Prostate gland (tissue), 2 donors: ENCODE measurements around the gene ANO2. TPM values are rescaled to one million over a fixed set of nuclear protein-coding genes. Genes with fewer than 3 reads are reported as not detected.

Experiments used
- DNase-seq: peaks from one replicate; pipeline ENCODE4 v3.0.0-alpha.2; 2019; ENCODE audit warnings: low spot score
- H3K27ac ChIP-seq, 2 donors: fragments of 200-600 bp; sonication (generic); 2 replicates each; pipeline ENCODE4 v1.5.1; 2017 to 2019
- H3K27me3 ChIP-seq: fragments of 200-600 bp; sonication (generic); replicated peaks from 2 replicates; pipeline ENCODE4 v1.5.1; 2019; ENCODE audit not compliant: insufficient read depth
- H3K36me3 ChIP-seq, 2 donors: fragments of 200-600 bp; sonication (generic); 1 replicate in 1 of 2; 2 replicates in 1 of 2; pipeline versions ENCODE4 v1.5.1 to v1.8.1; 2017 to 2019
- H3K4me1 ChIP-seq: fragments of 200-600 bp; sonication (generic); replicated peaks from 2 replicates; pipeline ENCODE4 v1.5.1; 2019
- H3K4me3 ChIP-seq, 2 donors: fragments of 200-600 bp; sonication (generic); 2 replicates each; pipeline ENCODE4 v1.5.1; 2017 to 2019
- H3K9me3 ChIP-seq: fragments of 200-600 bp; sonication (generic); 2 replicates; pipeline ENCODE4 v1.5.1; 2017
- CTCF ChIP-seq, 4 experiments: fragments of 200-600 bp in 2 of 4; fragments of 450-650 bp in 2 of 4; sonication (generic) in 2 of 4; IDR thresholded peaks; 1 replicate in 3 of 4; 2 replicates in 1 of 4; pipeline ENCODE4 v1.5.1; 2016 to 2019; ENCODE audit warnings: antibody characterized with exemption in 4 of 4, mild to moderate bottlenecking in 2 of 4, moderate library complexity in 2 of 4
- POLR2A ChIP-seq: fragments of 450-650 bp; IDR thresholded peaks from one replicate; pipeline ENCODE4 v1.6.1; 2016; ENCODE audit warnings: antibody characterized with exemption, mild to moderate bottlenecking
- POLR2AphosphoS5 ChIP-seq: sonication (generic); formaldehyde crosslinking; IDR thresholded peaks from one replicate; pipeline ENCODE4 v1.6.1; 2017; ENCODE audit warnings: antibody characterized with exemption
- WGBS: methylation state at CpG from one replicate; pipeline ENCODE4 v1.1.5; 2018; 5-methylcytosine and 5-hydroxymethylcytosine counted together
- intact Hi-C: fragments of 100-400 bp; cut with DNase I; formaldehyde crosslinking; loops from one replicate; pipeline ENCODE4 v1.14.2; 2022
- total RNA-seq, 2 donors: library from RNA; depleted of rRNA; stranded (reverse); fragments of >200 nt; gene quantifications; one replicate each; pipeline ENCODE4 v1.1.0, GENCODE V29; 2016

Gene ANO2
- total RNA-seq, 2 donors from 2014 or later: 0.64 to 7.0 TPM

- Histone ChIP-seq H3K27ac (no peak overlapping the region), H3K4me3 (no peak overlapping the region), H3K4me1 (no peaks in the 10 kb centered on the region), H3K9me3 (no peaks in the 10 kb centered on the region), H3K36me3 (no peaks in the 10 kb centered on the region), H3K27me3 (no peaks in the 10 kb centered on the region)
- 97% methylated on average over 5 of the region's 5 CpGs for WGBS
- no peak for DNase-seq
- intact Hi-C loops: no loop called here
- TF ChIP-seq POLR2AphosphoS5: no peak
- no peak for TF ChIP-seq CTCF (IDR thresholded peaks at IDR 0.05)
- no peak for TF ChIP-seq POLR2A
These were observed 424.2 kb downstream of the ANO2 start for GRCh38 chr12:5520831-5521230.

GRCh38 chr12:5520037-5520436 is 425.0 kb downstream of the ANO2 start:
- DNase-seq: no peak
- no peak for TF ChIP-seq CTCF (IDR thresholded peaks at IDR 0.05)
- no peak for TF ChIP-seq POLR2A
- TF ChIP-seq POLR2AphosphoS5: no peak
- Histone ChIP-seq H3K36me3 (no peaks in the 10 kb centered on the region), H3K27me3 (no peaks in the 10 kb centered on the region), H3K4me3 (no peak overlapping the region), H3K4me1 (no peaks in the 10 kb centered on the region), H3K27ac (no peak overlapping the region), H3K9me3 (no peaks in the 10 kb centered on the region)
- intact Hi-C loops: no loop called here
- WGBS: 92% methylated on average over 4 of the region's 4 CpGs

GRCh38 chr12:5518584-5519365 is 426.3 kb downstream of the ANO2 start:
- Histone ChIP-seq H3K36me3 (no peaks in the 10 kb centered on the region), H3K27ac (no peak overlapping the region), H3K4me1 (no peaks in the 10 kb centered on the region), H3K9me3 (no peaks in the 10 kb centered on the region), H3K27me3 (no peaks in the 10 kb centered on the region), H3K4me3 (no peak overlapping the region)
- no peak for DNase-seq
- intact Hi-C loops: no loop called here
- TF ChIP-seq CTCF (IDR thresholded peaks at IDR 0.05) (no peak), POLR2AphosphoS5 (no peak), POLR2A (no peak)
- WGBS: 92% methylated on average over 8 of the region's 8 CpGs

GRCh38 chr12:5516371-5517241 is 428.5 kb downstream of the ANO2 start:
- no peak overlapping the region for H3K4me3 ChIP-seq
- WGBS: 73% methylated on average over 8 of the region's 8 CpGs
- H3K9me3 ChIP-seq: no peaks in the 10 kb centered on the region
- H3K36me3 ChIP-seq: no peaks in the 10 kb centered on the region
- H3K4me1 ChIP-seq: no peaks in the 10 kb centered on the region
- H3K27ac ChIP-seq: no peak overlapping the region
- no peak for DNase-seq
- intact Hi-C loops: no loop called here
- TF ChIP-seq POLR2A: no peak
- H3K27me3 ChIP-seq: no peaks in the 10 kb centered on the region

- TF ChIP-seq POLR2AphosphoS5 (no peak), POLR2A (no peak), CTCF (IDR thresholded peaks at IDR 0.05) (no peak)
- intact Hi-C loops: no loop called here
- no peaks in the 10 kb centered on the region for H3K27me3 ChIP-seq
- H3K9me3 ChIP-seq: no peaks in the 10 kb centered on the region
- 100% methylated on average over 1 of the region's 1 CpG for WGBS
- no peaks in the 10 kb centered on the region for H3K4me1 ChIP-seq
- H3K4me3 ChIP-seq: no peak overlapping the region
- no peak for DNase-seq
- no peak overlapping the region for H3K27ac ChIP-seq
- no peaks in the 10 kb centered on the region for H3K36me3 ChIP-seq
These were observed 429.6 kb downstream of the ANO2 start for GRCh38 chr12:5515458-5515857.
